ENCODE measurements around the gene CRELD1.

DNA sequence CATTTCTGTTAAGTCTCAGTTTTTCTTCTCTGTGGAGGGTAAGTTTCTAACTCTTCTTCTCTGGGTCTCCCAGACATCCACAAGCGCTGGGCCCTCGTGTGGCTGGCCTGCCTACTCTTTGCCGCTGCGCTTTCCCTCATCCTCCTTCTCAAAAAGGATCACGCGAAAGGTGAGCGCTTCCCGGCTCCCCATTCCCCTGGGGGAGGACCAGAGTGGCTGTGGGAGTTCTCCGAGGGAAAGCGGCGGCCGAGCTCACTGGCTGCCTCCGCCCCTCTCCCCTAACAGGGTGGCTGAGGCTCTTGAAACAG is 1.1 kb upstream of the CRELD1 start:
- TF ChIP-seq, protein P1, sequence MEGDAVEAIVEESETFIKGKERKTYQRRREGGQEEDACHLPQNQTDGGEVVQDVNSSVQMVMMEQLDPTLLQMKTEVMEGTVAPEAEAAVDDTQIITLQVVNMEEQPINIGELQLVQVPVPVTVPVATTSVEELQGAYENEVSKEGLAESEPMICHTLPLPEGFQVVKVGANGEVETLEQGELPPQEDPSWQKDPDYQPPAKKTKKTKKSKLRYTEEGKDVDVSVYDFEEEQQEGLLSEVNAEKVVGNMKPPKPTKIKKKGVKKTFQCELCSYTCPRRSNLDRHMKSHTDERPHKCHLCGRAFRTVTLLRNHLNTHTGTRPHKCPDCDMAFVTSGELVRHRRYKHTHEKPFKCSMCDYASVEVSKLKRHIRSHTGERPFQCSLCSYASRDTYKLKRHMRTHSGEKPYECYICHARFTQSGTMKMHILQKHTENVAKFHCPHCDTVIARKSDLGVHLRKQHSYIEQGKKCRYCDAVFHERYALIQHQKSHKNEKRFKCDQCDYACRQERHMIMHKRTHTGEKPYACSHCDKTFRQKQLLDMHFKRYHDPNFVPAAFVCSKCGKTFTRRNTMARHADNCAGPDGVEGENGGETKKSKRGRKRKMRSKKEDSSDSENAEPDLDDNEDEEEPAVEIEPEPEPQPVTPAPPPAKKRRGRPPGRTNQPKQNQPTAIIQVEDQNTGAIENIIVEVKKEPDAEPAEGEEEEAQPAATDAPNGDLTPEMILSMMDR (IDR thresholded peaks at IDR 0.05; ENCODE audit: low read depth, low read length): no peak
- TF ChIP-seq EZH2phosphoT487 (IDR thresholded peaks at IDR 0.05; ENCODE audit: low read depth): no peak

Measured in OCI-LY3 (cell line).